Stimulated activated CD4-positive, alpha-beta T cell treated with anti-CD3 and anti-CD28 coated beads, Interleukin-4, amount 100 ng/mL, for 1 hour (primary cell): Measurements from ENCODE around the gene JADE1.

Source experiments
- DNase-seq: peaks from one replicate; pipeline ENCODE4 v3.0.0-alpha.2; 2020

Gene JADE1

DNA sequence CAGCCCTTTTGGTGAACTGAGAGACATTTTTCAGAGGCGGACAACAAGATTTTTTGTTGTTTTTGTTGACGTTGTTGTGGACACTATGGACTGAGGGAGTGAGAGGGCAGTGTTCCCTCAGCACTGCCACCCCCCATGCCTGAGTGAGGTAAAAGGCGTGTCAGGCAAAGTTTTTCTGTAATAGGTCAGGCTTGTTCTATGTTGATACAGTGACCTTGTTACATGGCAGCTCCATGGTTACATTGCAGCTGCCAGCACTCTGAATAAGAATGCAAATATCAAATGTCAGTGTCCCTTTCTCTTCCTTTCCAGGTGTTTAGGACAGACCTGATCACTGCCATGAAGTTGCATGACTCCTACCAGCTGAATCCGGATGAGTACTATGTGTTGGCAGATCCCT lies 36.6 kb downstream of the JADE1 start:
- no peak for DNase-seq

- DNase-seq, result no peak
These were observed 37.7 kb downstream of the JADE1 start for GRCh38 chr4:128847082-128847724.

DNA sequence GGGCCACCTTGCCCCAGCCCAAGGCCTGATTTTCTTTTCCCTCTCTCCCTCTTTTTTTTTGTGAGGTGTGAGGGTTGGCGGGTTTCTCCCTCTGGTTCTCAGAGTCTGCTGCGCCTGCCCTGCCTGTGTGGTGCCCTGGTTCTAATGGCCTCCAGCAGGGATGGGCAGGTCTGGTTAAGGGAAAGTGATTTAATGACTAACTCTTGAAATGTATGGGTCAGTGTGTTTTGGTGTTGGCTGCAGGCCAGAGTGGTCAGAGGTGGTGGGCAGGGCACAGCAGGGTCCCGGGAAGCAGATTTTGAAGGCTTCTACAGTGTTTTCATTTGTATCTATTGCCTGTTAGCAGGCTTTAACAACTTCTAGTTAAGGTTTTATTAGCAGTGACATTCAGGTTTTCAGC lies 39.0 kb downstream of the JADE1 start:
- DNase-seq, result no peak

DNA sequence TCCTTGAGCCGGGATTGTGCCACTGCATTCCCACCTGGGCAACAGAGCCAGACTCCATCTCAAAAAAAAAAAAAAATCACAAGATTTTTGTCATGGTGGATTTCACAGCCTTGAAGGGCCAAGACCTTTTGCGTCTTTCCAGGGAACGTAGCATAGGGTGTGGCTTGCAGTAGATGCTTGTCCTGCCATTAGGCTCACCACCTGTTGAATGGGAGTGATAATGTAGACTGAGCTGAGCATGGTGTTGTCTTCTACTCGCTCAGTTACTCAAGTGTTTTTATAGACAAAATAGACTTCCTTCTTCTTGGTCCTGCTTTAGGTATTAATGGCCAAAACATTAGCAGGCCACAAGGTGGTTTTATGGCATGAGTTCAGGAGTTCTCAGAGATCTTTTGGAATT lies 40.8 kb downstream of the JADE1 start:
- no peak for DNase-seq

DNA sequence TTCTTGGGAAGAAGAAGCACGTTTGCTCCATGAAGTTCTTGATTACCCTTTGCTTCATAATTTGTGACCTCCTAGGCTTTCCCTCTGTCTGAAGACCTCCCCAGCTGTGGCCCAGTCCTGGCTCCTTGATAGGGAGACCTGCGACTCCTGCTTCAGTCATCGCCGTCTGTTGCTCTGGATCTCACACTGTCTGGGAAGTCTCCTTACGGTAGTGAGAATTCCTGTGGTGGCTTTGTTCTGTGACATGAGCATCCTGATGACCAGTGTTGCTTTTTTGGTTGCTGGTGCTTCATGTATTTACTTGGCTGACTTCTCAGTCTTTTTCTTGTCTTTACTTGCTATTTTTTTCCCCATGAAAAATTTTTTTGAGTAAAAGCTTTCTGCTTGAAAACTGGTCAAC lies 44.2 kb downstream of the JADE1 start:
- no peak for DNase-seq

- DNase-seq, result no peak
These were observed 44.9 kb downstream of the JADE1 start for GRCh38 chr4:128854433-128854832.

GRCh38 chr4:128855621-128856020 lies 46.1 kb downstream of the JADE1 start:
- DNase-seq, result no peak

DNA sequence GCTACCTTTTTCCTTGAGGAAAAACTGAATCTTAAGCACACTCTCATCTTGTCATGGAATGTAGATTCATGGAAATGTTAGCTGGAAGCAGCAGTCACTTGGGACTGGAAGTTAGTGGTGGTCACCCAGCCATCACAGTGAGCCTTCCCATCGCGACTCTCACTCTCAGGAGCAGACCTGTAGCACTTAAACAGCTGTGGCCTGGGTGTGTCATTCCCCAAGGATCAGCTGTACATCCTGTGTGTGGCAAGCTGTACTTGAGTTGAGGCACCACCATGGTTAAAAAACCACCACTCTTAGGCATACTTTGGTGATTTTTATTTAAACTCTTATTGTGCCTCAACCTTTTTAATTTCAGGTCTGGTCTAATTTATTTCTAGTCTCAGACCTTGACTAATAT lies 46.7 kb downstream of the JADE1 start:
- DNase-seq, result no peak

- no peak for DNase-seq
These were observed 49.6 kb downstream of the JADE1 start for GRCh38 chr4:128858879-128859671.

DNA sequence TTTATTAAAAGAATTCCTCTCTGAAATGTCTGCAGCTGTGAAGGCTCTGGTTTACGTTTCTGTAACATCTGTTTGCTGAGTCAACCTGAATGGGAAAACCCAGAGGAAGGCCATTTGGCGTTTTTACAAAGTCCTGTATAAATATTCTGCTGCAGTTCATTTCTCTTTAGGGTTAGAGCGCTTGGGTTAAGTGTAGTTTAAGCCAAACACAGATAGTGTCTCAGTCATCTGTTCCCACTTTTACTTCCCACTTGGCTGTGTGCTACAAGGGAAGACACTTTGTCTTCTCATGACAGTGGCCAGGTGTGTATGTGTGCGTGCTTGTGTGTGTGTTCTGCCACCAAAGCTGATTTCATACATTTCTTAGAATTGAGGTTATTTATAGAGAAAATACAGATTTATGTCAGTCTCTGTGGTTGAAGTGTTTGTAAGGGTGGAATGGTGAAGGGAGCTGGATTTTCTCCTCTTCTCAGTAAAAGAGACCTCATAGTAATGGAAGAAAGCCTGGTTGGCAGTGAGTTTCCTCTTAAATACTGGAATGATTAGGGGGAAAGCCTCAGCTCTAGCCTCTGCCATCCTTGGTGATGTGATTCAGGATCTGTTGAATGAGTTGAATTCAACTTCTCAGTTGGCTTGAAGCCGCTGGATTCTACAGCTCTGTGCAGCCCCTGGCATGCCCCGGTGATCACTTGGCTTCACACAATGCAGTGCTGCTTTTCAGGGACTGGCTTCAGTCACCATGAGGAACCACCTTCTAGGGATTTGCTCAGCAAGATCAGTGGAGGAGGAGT lies 50.6 kb downstream of the JADE1 start:
- DNase-seq, result no peak

GRCh38 chr4:128861856-128862518 lies 52.5 kb downstream of the JADE1 start:
- no peak for DNase-seq

GRCh38 chr4:128862608-128863311 lies 53.3 kb downstream of the JADE1 start:
- peak; percentile 45 for DNase-seq

DNA sequence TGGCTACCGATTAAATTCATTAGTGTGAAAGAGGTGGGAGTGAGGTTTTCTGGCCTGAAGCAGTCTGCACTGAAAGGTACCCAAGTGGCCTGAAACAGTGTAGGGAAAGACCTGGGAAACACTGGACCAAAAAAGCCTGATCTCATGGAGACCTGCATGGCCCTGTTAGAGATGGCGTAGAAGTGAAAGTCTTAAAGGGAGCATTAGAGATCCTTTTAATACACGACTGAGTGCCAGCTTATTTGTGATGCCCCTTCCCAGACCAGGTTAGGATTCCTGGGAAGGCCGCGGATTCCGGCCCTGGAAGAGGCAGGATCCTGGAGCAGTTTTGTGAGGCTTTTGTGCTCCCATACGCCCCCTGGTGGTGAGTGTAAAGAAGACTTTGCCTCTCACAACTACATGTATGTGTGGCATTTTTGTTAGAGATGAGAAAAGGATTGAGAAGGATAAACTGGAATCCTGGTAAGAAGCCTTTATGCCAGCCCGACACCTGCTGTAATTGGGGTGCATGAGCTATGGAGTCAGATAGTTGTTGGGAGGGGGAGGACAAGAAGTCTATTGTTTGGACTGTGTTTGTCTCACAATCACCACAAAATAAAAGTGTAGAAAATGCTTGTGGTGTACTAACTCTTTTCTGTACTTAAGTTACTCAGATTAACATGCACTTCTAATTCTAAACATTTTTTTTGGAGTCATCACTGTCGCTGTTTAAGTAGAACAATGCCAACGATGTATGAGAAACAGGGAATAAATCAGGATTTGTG lies 54.0 kb downstream of the JADE1 start:
- DNase-seq, result peak; percentile 65

DNA sequence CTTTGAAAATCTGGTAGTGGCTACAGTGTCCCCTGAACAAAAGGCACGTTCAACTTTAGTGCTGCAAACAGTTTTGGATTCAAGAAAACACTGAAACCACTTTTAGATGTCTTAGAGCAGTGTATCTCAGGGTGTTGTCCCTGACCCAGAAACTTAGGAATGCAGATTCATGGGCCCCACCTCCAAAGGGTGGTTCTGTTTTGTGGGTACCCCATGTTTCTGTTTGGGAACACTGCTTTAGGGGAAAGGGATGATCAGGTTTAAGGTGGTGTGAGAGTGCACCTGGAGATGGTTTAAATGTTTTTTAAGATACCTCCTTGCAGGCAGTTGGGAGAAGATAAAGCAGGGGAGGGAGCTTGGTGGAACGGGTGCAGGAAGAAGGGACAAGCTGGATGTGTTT lies 55.6 kb downstream of the JADE1 start:
- DNase-seq, result no peak

- DNase-seq, result no peak
These were observed 56.8 kb downstream of the JADE1 start for GRCh38 chr4:128866269-128866668.

DNA sequence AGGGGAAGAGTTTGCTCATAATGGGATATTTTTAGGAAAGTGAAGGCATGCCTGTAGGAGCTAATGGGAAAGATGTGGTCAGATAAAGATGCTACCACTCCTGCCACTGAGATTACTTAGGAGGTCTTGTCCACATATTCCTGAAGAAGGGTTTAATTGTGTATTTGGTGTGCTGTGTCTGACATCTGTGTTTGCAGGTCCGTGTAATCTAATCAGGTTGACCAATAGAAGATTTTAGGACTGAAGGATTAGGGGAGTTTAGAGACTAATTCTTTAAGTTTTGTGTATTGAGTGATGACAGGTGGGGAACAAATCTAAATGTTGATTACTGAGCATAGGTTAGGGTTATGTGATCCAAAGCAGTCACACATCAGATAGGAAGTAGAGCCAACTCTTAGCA lies 57.2 kb downstream of the JADE1 start:
- DNase-seq, result no peak

DNA sequence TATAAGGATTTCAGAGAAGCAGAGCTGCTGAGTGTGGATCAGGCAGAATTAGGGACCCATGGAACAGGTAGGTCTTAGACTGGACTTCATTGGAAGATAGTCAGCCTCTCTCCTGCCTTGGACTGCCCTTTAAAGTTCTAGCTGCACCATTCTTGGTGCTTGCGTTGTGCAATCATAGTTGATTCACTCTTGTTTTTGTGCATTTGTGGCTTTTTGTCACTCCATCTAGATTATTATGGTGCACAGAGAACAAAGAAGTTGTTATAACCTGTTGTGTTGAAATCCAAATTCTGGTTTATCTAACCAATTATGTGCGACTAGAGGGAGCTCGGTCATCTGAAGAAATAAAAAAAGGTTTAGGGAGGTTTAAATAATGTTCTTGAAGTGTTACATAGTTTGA lies 59.3 kb downstream of the JADE1 start:
- DNase-seq, result no peak

DNA sequence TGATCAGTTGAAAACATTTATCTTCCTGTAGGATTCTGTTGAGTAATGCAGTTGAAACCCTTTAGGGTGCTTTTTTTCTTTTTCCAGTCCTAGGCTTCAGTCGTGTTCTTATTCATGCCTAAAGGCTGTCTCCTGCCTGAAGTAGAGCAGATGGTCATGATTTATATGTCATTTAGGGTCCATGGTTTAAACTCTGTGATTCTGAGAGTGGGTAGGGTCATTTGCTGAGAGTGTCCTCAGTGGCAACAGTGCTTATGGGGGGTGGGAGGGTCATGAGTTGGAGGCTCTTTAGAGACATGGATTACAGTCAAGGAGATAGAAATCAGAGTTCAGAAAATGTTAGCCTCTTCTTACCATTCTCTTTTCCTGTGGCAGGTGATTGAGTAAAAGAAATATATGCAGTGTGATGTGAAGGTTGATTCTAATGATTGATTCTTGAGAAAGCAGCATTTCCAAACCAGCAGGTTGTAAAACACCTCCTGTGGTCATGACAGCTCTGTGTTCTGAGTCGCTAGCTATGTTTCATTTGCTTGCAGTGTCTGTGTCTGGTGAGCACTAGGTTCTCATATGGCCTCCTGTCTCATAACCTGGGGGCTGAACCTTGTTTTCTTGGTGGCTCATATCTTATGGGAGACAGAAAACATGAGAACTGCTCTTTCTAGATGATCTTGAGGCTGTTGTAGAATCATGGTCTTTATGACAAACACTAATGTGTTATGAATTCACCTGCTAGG lies 60.4 kb downstream of the JADE1 start:
- no peak for DNase-seq

GRCh38 chr4:128871948-128872347 lies 62.4 kb downstream of the JADE1 start:
- DNase-seq, result no peak

DNA sequence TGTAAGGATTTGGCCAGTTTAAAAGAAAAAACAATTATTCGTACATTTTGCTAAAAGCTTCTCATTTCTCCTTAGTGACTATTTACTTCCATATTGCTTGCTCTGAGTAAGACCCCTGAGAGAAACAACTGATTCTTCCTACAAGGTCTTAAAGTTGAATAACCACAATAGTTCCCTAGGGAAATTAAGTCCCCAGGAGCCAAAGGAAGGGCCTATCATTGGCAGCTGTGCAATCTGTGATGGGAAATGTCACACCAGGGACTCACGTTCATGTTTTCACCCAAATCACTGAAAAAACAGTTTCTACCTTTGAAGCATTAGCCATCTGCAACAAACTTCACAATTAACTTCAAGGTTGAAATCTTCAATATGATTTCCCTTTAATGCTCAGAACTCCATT lies 66.7 kb downstream of the JADE1 start:
- no peak for DNase-seq

DNA sequence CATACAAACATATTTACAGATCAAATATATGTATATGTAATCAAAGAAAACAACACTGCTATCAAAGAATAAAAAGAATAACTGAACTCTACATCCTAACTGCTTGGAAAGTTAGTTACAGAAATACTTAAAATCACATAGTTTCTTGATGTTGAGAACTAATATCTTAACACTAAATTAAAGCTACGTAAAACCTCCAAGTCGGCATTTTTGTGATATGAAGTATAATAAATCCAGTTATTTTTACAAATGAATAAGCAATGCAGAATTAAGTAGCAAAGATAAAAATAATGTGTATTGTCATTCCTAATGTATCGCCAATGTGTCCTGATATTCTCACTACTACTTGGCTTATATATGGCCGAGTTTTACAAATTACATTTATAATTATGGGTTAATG lies 68.4 kb downstream of the JADE1 start:
- no peak for DNase-seq
